ENCODE measurements around the gene SEMA7A. TPM values are rescaled to one million over a fixed set of nuclear protein-coding genes. Genes with fewer than 3 reads are reported as not detected.

The SEMA7A gene
- total RNA-seq, 1 experiment from 2014 or later = 38.1 TPM

DNA sequence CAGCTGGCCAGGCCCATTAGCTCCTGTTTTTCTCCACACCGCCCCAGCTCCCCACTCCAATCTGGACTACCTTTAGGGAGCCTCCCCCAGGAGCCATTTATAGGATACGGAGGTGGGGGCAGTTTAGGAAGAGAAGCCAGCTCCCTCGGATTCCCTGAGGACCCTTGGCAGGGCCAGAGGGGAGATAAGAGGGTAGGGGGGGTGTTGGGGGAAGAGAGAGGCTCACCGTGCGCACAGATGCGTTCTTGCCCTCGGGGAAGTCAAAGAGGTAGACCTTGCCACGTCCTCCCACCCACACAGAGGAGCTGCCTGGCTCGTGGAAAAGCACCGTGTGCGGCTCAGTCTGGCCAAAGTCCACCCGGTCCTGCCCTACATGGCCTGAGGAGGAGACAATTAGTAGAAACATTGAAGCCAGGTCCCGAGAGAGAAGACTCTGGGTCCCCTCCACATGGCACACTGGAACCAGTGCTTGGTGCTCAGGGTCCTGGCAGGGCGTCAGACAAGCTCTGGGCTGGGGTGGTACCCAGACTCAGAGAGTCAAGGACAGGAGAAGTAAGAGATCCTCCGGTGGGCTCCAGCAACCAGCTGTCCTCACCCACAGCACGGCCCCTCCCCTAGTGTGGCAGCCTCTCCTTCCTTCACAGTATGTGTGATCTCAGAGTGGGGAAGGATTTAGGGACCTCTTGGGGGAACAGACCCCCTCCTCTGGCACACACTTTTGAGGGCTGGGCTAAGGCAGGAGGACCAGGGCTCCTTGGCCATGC lies 15.0 kb downstream of the SEMA7A start:
- DNase-seq = no peak
- H3K9me3 ChIP-seq = no peaks in the 10 kb centered on the region
- CTCF ChIA-PET = interaction anchor here (0.5 to 0.6 kb wide), 2 partner anchors 380 to 522 kb away, joined by 3 read pairs; no protein-coding TSS in a partner anchor
- Mint-ChIP-seq H3K9me3 (ENCODE audit: unreplicated experiment) (no peaks in the 10 kb centered on the region), H3K36me3 (ENCODE audit: insufficient read depth, unreplicated experiment) (peaks cover 44% of the 10 kb centered on the region), H3K4me1 (ENCODE audit: low read depth, unreplicated experiment) (peaks cover 29% of the 10 kb centered on the region), H3K4me3 (ENCODE audit: unreplicated experiment) (no peak overlapping the region), H3K27me3 (ENCODE audit: insufficient read depth, unreplicated experiment) (no peaks in the 10 kb centered on the region), H3K27ac (ENCODE audit: unreplicated experiment) (no peak overlapping the region)
- intact Hi-C loops (cut with micrococcal nuclease; ENCODE audit: unreplicated experiment) = no loop called here
- no peak overlapping the region for H3K4me3 ChIP-seq (ENCODE audit: low read depth, low read length)
- peaks cover 31% of the 10 kb centered on the region for H3K4me1 ChIP-seq
- TF ChIP-seq, protein P1, sequence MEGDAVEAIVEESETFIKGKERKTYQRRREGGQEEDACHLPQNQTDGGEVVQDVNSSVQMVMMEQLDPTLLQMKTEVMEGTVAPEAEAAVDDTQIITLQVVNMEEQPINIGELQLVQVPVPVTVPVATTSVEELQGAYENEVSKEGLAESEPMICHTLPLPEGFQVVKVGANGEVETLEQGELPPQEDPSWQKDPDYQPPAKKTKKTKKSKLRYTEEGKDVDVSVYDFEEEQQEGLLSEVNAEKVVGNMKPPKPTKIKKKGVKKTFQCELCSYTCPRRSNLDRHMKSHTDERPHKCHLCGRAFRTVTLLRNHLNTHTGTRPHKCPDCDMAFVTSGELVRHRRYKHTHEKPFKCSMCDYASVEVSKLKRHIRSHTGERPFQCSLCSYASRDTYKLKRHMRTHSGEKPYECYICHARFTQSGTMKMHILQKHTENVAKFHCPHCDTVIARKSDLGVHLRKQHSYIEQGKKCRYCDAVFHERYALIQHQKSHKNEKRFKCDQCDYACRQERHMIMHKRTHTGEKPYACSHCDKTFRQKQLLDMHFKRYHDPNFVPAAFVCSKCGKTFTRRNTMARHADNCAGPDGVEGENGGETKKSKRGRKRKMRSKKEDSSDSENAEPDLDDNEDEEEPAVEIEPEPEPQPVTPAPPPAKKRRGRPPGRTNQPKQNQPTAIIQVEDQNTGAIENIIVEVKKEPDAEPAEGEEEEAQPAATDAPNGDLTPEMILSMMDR (IDR thresholded peaks at IDR 0.05; ENCODE audit: insufficient read depth in 1 of 2, low read depth in 1 of 2, low read length in 1 of 2, severe bottlenecking in 1 of 2, unreplicated experiment in 1 of 2) = no peak
- POLR2A ChIA-PET = interaction anchor here (0.6 kb wide), 1 partner anchor 138 kb away, joined by 5 read pairs; no protein-coding TSS in a partner anchor
- H3K27me3 ChIP-seq (replicated peaks; ENCODE audit: control insufficient read depth, insufficient read depth, low read length) = no peaks in the 10 kb centered on the region
- no peaks in the 10 kb centered on the region; the same call in 1 of the 2 replicates for H3K36me3 ChIP-seq (ENCODE audit: control insufficient read depth, insufficient read depth, low read length)
- no TSS peak for BruUV-seq (replicated peaks)

- H3K36me3 ChIP-seq (ENCODE audit: control insufficient read depth, insufficient read depth, low read length) = no peaks in the 10 kb centered on the region; the same call in 1 of the 2 replicates
- intact Hi-C loops (cut with micrococcal nuclease; ENCODE audit: unreplicated experiment) = no loop called here
These were observed 16.1 kb downstream of the SEMA7A start for GRCh38 chr15:74417670-74418069.

DNA sequence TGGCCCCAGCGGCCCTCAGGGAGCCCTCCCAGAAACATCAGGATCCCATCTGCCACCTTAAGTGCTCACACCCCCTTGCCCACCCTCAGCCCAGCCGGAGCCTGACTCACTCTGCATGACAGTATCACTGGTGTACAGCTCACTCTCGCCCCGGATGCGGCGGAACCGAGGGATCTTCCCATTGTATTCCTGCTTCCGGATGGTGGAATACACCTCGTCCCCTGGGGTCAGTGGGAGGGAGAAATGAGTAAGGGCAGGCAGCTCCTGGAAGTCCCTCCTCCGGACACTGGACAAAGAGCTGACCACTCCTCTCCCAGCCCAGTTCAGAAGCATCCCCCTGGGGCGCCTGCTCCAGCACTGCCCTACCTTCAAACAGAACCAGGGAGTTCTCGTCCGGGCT lies 16.5 kb downstream of the SEMA7A start:
- DNase-seq = no peak
- no peaks in the 10 kb centered on the region for H3K9me3 Mint-ChIP-seq (ENCODE audit: unreplicated experiment)
- H3K27ac Mint-ChIP-seq (ENCODE audit: unreplicated experiment) = no peak overlapping the region
- no peaks in the 10 kb centered on the region; the same call in 1 of the 2 replicates for H3K36me3 ChIP-seq (ENCODE audit: control insufficient read depth, insufficient read depth, low read length)
- no peak overlapping the region for H3K4me3 Mint-ChIP-seq (ENCODE audit: unreplicated experiment)
- TF ChIP-seq, protein P1 (IDR thresholded peaks at IDR 0.05; ENCODE audit: insufficient read depth in 1 of 2, low read depth in 1 of 2, low read length in 1 of 2, severe bottlenecking in 1 of 2, unreplicated experiment in 1 of 2) = no peak
- ChIA-PET POLR2A (no interaction called here), CTCF (interaction anchor here (0.6 kb wide), 1 partner anchor 168 kb away, joined by 3 read pairs; no protein-coding TSS in a partner anchor)
- H3K27me3 ChIP-seq (replicated peaks; ENCODE audit: control insufficient read depth, insufficient read depth, low read length) = no peaks in the 10 kb centered on the region
- peaks cover 17% of the 10 kb centered on the region for H3K4me1 Mint-ChIP-seq (ENCODE audit: low read depth, unreplicated experiment)
- peaks cover 48% of the 10 kb centered on the region for H3K36me3 Mint-ChIP-seq (ENCODE audit: insufficient read depth, unreplicated experiment)
- no peaks in the 10 kb centered on the region for H3K27me3 Mint-ChIP-seq (ENCODE audit: insufficient read depth, unreplicated experiment)
- intact Hi-C loops (cut with micrococcal nuclease; ENCODE audit: unreplicated experiment) = no loop called here
- H3K4me1 ChIP-seq = peaks cover 16% of the 10 kb centered on the region
- no peaks in the 10 kb centered on the region for H3K9me3 ChIP-seq
- H3K4me3 ChIP-seq (ENCODE audit: low read depth, low read length) = no peak overlapping the region
- BruUV-seq (replicated peaks) = no TSS peak

More at GRCh38 chr15:74417670-74418069, 16.1 kb downstream of the SEMA7A start:
- Histone ChIP-seq H3K9me3 (no peaks in the 10 kb centered on the region), H3K4me3 (ENCODE audit: low read depth, low read length) (no peak overlapping the region), H3K27me3 (replicated peaks; ENCODE audit: control insufficient read depth, insufficient read depth, low read length) (no peaks in the 10 kb centered on the region), H3K4me1 (peaks cover 20% of the 10 kb centered on the region)
- no TSS peak for BruUV-seq (replicated peaks)
- peaks cover 19% of the 10 kb centered on the region for H3K4me1 Mint-ChIP-seq (ENCODE audit: low read depth, unreplicated experiment)
- H3K27ac Mint-ChIP-seq (ENCODE audit: unreplicated experiment) = no peak overlapping the region
- ChIA-PET CTCF (interaction anchor here (0.6 kb wide), 1 partner anchor 168 kb away, joined by 3 read pairs; no protein-coding TSS in a partner anchor), POLR2A (no interaction called here)
- no peak for DNase-seq
- no peaks in the 10 kb centered on the region for H3K27me3 Mint-ChIP-seq (ENCODE audit: insufficient read depth, unreplicated experiment)
- H3K36me3 Mint-ChIP-seq (ENCODE audit: insufficient read depth, unreplicated experiment) = peaks cover 46% of the 10 kb centered on the region
- no peaks in the 10 kb centered on the region for H3K9me3 Mint-ChIP-seq (ENCODE audit: unreplicated experiment)
- TF ChIP-seq, protein P1 (IDR thresholded peaks at IDR 0.05; ENCODE audit: insufficient read depth in 1 of 2, low read depth in 1 of 2, low read length in 1 of 2, severe bottlenecking in 1 of 2, unreplicated experiment in 1 of 2) = no peak
- H3K4me3 Mint-ChIP-seq (ENCODE audit: unreplicated experiment) = no peak overlapping the region

Measured in Caco-2 (cell line).